ENCODE data around the gene TADA2B. TPM values are rescaled to one million over a fixed set of nuclear protein-coding genes. Genes with fewer than 3 reads are reported as not detected.

The TADA2B gene
- total RNA-seq, 1 donor from 2014 or later, result 21.2 TPM

DNA sequence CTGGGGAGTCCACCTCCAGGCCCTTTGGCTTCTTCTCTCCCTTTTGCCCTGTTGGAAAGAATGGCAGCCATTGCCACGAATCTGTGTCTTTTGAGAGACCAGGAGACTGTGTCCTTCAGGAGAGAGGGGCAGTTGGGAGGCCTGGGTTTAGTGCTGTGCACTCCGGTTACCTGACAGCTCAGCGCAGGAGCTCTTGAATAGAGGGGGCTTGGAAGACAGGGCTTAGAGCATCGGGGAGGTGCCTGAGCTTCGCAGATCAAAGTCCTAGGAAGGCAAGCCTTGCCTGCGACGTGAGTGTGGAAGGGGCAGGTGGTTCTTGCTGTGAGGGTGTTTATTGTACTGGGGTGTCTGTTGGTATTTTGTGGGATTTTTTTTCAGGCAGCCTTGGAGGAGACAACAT is 41.9 kb upstream of the TADA2B start:
- H3K36me3 Mint-ChIP-seq (ENCODE audit: insufficient read depth), result peaks cover 27% of the 10 kb centered on the region
- TF ChIP-seq, protein P1, sequence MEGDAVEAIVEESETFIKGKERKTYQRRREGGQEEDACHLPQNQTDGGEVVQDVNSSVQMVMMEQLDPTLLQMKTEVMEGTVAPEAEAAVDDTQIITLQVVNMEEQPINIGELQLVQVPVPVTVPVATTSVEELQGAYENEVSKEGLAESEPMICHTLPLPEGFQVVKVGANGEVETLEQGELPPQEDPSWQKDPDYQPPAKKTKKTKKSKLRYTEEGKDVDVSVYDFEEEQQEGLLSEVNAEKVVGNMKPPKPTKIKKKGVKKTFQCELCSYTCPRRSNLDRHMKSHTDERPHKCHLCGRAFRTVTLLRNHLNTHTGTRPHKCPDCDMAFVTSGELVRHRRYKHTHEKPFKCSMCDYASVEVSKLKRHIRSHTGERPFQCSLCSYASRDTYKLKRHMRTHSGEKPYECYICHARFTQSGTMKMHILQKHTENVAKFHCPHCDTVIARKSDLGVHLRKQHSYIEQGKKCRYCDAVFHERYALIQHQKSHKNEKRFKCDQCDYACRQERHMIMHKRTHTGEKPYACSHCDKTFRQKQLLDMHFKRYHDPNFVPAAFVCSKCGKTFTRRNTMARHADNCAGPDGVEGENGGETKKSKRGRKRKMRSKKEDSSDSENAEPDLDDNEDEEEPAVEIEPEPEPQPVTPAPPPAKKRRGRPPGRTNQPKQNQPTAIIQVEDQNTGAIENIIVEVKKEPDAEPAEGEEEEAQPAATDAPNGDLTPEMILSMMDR (IDR thresholded peaks at IDR 0.05; ENCODE audit: unreplicated experiment), result no peak
- no peaks in the 10 kb centered on the region for H3K27me3 Mint-ChIP-seq
- no peak overlapping the region for H3K4me3 Mint-ChIP-seq (ENCODE audit: low read depth)
- no peaks in the 10 kb centered on the region for H3K4me1 Mint-ChIP-seq (ENCODE audit: low read depth)
- no peaks in the 10 kb centered on the region for H3K9me3 Mint-ChIP-seq (ENCODE audit: low read depth)
- peak overlapping the region; percentile 43 for H3K27ac Mint-ChIP-seq
- DNase-seq (ENCODE audit: low spot score, unreplicated experiment), result no peak

DNA sequence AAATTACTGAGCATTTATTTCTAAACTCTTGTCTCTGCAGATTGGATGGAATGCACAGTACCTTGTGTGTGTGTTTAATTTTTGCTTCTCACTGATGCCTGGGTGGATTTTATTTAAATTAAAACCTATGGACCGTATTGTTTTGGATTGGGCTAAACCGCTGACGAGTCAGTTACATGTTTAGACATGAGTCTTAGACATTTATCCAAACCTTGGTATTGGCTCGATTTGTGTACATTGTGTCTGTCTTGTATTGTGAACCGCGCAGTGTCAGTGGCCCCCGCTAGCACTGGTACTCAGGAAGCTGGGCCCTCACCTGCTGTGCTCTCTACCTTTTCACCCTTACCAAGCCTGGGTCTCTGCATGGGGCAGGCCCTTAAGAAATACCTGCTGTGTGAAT is 40.8 kb upstream of the TADA2B start:
- no peak for DNase-seq (ENCODE audit: low spot score, unreplicated experiment)
- Mint-ChIP-seq H3K36me3 (ENCODE audit: insufficient read depth) (peaks cover 27% of the 10 kb centered on the region), H3K27me3 (no peaks in the 10 kb centered on the region), H3K9me3 (ENCODE audit: low read depth) (no peaks in the 10 kb centered on the region), H3K4me1 (ENCODE audit: low read depth) (no peaks in the 10 kb centered on the region), H3K4me3 (ENCODE audit: low read depth) (no peak overlapping the region), H3K27ac (no peak overlapping the region)
- TF ChIP-seq, protein P1 (IDR thresholded peaks at IDR 0.05; ENCODE audit: unreplicated experiment), result no peak

DNA sequence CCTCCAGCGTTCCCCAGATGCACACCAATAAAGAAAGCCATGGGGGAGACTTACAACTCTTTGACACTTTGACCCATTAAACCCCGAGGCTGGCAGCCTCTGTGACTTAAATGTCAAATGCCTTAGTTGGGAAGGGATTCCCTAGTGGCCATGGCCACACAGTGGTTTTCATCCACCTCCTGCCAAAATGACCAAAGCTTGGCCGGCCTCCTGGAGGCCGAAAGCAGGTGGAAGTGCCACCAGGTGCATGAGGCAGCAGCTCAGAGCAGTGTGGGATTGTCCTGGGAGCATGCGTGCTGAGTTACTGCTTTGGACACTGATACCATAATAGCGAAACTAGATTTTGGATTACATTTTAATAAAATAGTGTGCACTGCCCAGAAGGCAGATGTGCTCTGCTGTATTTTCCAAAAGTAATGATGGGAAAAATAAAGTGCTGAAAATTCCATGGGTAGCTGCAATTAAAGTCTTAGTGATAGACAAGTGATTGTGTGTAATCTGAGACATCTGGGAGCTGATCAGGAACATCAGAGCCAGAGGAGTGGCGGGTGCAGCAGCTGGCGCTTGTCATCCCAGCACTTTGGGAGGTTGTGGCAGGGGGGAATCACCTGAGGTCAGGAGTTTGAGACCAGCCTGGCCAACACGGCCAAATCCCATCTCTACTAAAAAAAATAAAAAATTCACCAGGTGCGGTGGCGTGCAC is 39.8 kb upstream of the TADA2B start:
- peak overlapping the region; percentile 24 for H3K27ac Mint-ChIP-seq
- no peaks in the 10 kb centered on the region for H3K4me1 Mint-ChIP-seq (ENCODE audit: low read depth)
- DNase-seq (ENCODE audit: low spot score, unreplicated experiment), result no peak
- peaks cover 28% of the 10 kb centered on the region for H3K36me3 Mint-ChIP-seq (ENCODE audit: insufficient read depth)
- H3K4me3 Mint-ChIP-seq (ENCODE audit: low read depth), result no peak overlapping the region
- no peaks in the 10 kb centered on the region for H3K9me3 Mint-ChIP-seq (ENCODE audit: low read depth)
- TF ChIP-seq, protein P1 (IDR thresholded peaks at IDR 0.05; ENCODE audit: unreplicated experiment), result no peak
- H3K27me3 Mint-ChIP-seq, result no peaks in the 10 kb centered on the region

DNA sequence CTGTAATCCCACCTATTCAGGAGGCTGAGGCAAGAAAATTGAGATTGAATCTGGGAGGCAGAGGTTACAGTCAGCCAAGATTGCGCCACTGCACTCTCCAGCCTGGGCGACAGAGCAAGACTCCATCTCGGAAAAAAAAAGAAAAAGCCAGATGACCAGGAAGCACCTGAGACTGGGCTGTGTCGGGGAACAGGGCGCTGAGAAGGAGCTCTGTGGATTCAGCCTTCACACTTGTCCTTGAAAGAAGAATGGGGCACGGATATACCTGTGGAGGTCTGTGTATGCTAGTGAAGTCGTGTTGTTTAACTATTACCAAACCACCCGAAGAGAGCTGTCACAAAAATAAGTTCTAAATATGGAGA is 39.3 kb upstream of the TADA2B start:
- no peaks in the 10 kb centered on the region for H3K4me1 Mint-ChIP-seq (ENCODE audit: low read depth)
- peaks cover 29% of the 10 kb centered on the region for H3K36me3 Mint-ChIP-seq (ENCODE audit: insufficient read depth)
- no peaks in the 10 kb centered on the region for H3K9me3 Mint-ChIP-seq (ENCODE audit: low read depth)
- TF ChIP-seq, protein P1 (IDR thresholded peaks at IDR 0.05; ENCODE audit: unreplicated experiment), result no peak
- H3K4me3 Mint-ChIP-seq (ENCODE audit: low read depth), result no peak overlapping the region
- DNase-seq (ENCODE audit: low spot score, unreplicated experiment), result no peak
- H3K27me3 Mint-ChIP-seq, result no peaks in the 10 kb centered on the region
- H3K27ac Mint-ChIP-seq, result no peak overlapping the region

DNA sequence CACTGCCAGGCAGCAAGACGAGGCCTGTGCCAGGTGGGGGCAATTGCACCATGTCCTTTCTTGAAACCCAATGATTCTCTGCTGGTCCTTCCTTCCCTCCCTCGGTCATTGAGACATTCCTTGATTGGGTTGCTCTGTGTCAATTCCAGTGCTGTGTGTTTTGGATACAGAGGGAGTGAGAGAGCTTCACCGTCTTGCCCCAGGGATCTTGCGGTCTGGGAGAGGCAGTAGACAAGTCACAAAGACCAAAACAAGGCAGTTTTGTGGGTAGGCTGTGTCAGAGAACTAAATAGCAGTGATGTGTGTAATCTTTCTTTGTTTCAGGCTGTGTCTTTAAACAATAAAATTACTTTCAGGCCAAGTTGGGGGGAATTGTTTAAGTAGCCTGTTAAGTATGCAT is 38.8 kb upstream of the TADA2B start:
- no peaks in the 10 kb centered on the region for H3K4me1 Mint-ChIP-seq (ENCODE audit: low read depth)
- peak overlapping the region; percentile 71 for H3K27ac Mint-ChIP-seq
- H3K4me3 Mint-ChIP-seq (ENCODE audit: low read depth), result no peak overlapping the region
- H3K36me3 Mint-ChIP-seq (ENCODE audit: insufficient read depth), result peaks cover 33% of the 10 kb centered on the region
- TF ChIP-seq, protein P1 (IDR thresholded peaks at IDR 0.05; ENCODE audit: unreplicated experiment), result no peak
- no peaks in the 10 kb centered on the region for H3K9me3 Mint-ChIP-seq (ENCODE audit: low read depth)
- H3K27me3 Mint-ChIP-seq, result no peaks in the 10 kb centered on the region
- no peak for DNase-seq (ENCODE audit: low spot score, unreplicated experiment)
